ENCODE data around the gene NOTCH4.

NOTCH4 gene

GRCh38 chr6:32224696-32225095, 829 bp upstream of the NOTCH4 start:
- no peak for TF ChIP-seq CTCF (IDR thresholded peaks at IDR 0.05)
- no peaks in the 10 kb centered on the region for H3K36me3 ChIP-seq
- no peak overlapping the region for H3K27ac ChIP-seq
- no peaks in the 10 kb centered on the region for H3K4me1 ChIP-seq (ENCODE audit: control insufficient read depth in 1 of 2, insufficient read depth in 1 of 2, low read depth in 1 of 2, low read length in 1 of 2)
- H3K4me3 ChIP-seq (ENCODE audit: low read depth in 1 of 2, low read length in 1 of 2), result no peak overlapping the region
- H3K9me3 ChIP-seq, result no peaks in the 10 kb centered on the region
- no peaks in the 10 kb centered on the region for H3K27me3 ChIP-seq

GRCh38 chr6:32222333-32223230, 1.3 kb downstream of the NOTCH4 start:
- Histone ChIP-seq H3K4me3 (ENCODE audit: low read depth in 1 of 2, low read length in 1 of 2) (no peak overlapping the region), H3K4me1 (ENCODE audit: control insufficient read depth in 1 of 2, insufficient read depth in 1 of 2, low read depth in 1 of 2, low read length in 1 of 2) (no peaks in the 10 kb centered on the region), H3K36me3 (no peaks in the 10 kb centered on the region), H3K9me3 (no peaks in the 10 kb centered on the region), H3K27ac (no peak overlapping the region), H3K27me3 (no peaks in the 10 kb centered on the region)
- no peak for TF ChIP-seq CTCF (IDR thresholded peaks at IDR 0.05)

GRCh38 chr6:32220021-32220420, 3.8 kb downstream of the NOTCH4 start:
- Histone ChIP-seq H3K9me3 (no peaks in the 10 kb centered on the region), H3K27ac (no peak overlapping the region), H3K27me3 (no peaks in the 10 kb centered on the region), H3K36me3 (no peaks in the 10 kb centered on the region), H3K4me1 (ENCODE audit: control insufficient read depth in 1 of 2, insufficient read depth in 1 of 2, low read depth in 1 of 2, low read length in 1 of 2) (no peaks in the 10 kb centered on the region), H3K4me3 (ENCODE audit: low read depth in 1 of 2, low read length in 1 of 2) (no peak overlapping the region)
- TF ChIP-seq CTCF (IDR thresholded peaks at IDR 0.05), result no peak

GRCh38 chr6:32218167-32218566, 5.7 kb downstream of the NOTCH4 start:
- H3K4me3 ChIP-seq (ENCODE audit: low read depth in 1 of 2, low read length in 1 of 2), result no peak overlapping the region
- no peaks in the 10 kb centered on the region for H3K9me3 ChIP-seq
- no peaks in the 10 kb centered on the region for H3K4me1 ChIP-seq (ENCODE audit: control insufficient read depth in 1 of 2, insufficient read depth in 1 of 2, low read depth in 1 of 2, low read length in 1 of 2)
- no peaks in the 10 kb centered on the region for H3K36me3 ChIP-seq
- H3K27ac ChIP-seq, result no peak overlapping the region
- H3K27me3 ChIP-seq, result no peaks in the 10 kb centered on the region
- no peak for TF ChIP-seq CTCF (IDR thresholded peaks at IDR 0.05)

GRCh38 chr6:32216998-32217397, 6.9 kb downstream of the NOTCH4 start:
- Histone ChIP-seq H3K4me3 (ENCODE audit: low read depth in 1 of 2, low read length in 1 of 2) (no peak overlapping the region), H3K4me1 (ENCODE audit: control insufficient read depth in 1 of 2, insufficient read depth in 1 of 2, low read depth in 1 of 2, low read length in 1 of 2) (no peaks in the 10 kb centered on the region), H3K27me3 (no peaks in the 10 kb centered on the region), H3K9me3 (no peaks in the 10 kb centered on the region), H3K27ac (no peak overlapping the region), H3K36me3 (no peaks in the 10 kb centered on the region)
- no peak for TF ChIP-seq CTCF (IDR thresholded peaks at IDR 0.05)
